Astrocyte of the hippocampus (primary cell): Measurements from ENCODE around the gene MYO5B.
A peak's percentile ranks its signal among the peaks of the same experiment; 100 is the strongest.
"Not testable (repeated sequence)": the region's sequence is repeated elsewhere in the genome, so short reads cannot be mapped to it uniquely, and the experiment has no call there.

Experiments
- DNase-seq: peaks from one replicate; pipeline ENCODE4 v3.0.0; 2011; ENCODE audit warnings: low read depth, low spot score

MYO5B gene

GRCh38 chr18:49889552-49889951, 305.4 kb downstream of the MYO5B start:
- not testable (repeated sequence) for DNase-seq

- DNase-seq = no peak
Observed at GRCh38 chr18:49886891-49887764, 307.8 kb downstream of the MYO5B start.

- peak; percentile 72 for DNase-seq
Observed at GRCh38 chr18:49884959-49885358, 310.0 kb downstream of the MYO5B start.

- no peak for DNase-seq
Observed at GRCh38 chr18:49884465-49884864, 310.5 kb downstream of the MYO5B start.

- DNase-seq = no peak
Observed at GRCh38 chr18:49880661-49881060, 314.3 kb downstream of the MYO5B start.

GRCh38 chr18:49879271-49879580, 315.7 kb downstream of the MYO5B start:
- no peak for DNase-seq

GRCh38 chr18:49878567-49879270, 316.2 kb downstream of the MYO5B start:
- DNase-seq = no peak

- DNase-seq = no peak
Observed at GRCh38 chr18:49878015-49878414, 316.9 kb downstream of the MYO5B start.

- no peak for DNase-seq
Observed at GRCh38 chr18:49876536-49876935, 318.4 kb downstream of the MYO5B start.

- no peak for DNase-seq
Observed at GRCh38 chr18:49875783-49876182, 319.2 kb downstream of the MYO5B start.

- no peak for DNase-seq
Observed at GRCh38 chr18:49875155-49875554, 319.8 kb downstream of the MYO5B start.

GRCh38 chr18:49874238-49874637, 320.7 kb downstream of the MYO5B start:
- DNase-seq = no peak

GRCh38 chr18:49869354-49869753, 325.6 kb downstream of the MYO5B start:
- DNase-seq = no peak

- DNase-seq = no peak
Observed at GRCh38 chr18:49866680-49867079, 328.3 kb downstream of the MYO5B start.

- no peak for DNase-seq
Observed at GRCh38 chr18:49865401-49865800, 329.5 kb downstream of the MYO5B start.

- peak; percentile 43 for DNase-seq
Observed at GRCh38 chr18:49863769-49864621, 331.0 kb downstream of the MYO5B start.

GRCh38 chr18:49862656-49863385, 332.1 kb downstream of the MYO5B start:
- DNase-seq = no peak

- peak; percentile 27 for DNase-seq
Observed at GRCh38 chr18:49861659-49862058, 333.3 kb downstream of the MYO5B start.

- DNase-seq = no peak
Observed at GRCh38 chr18:49859725-49860124, 335.2 kb downstream of the MYO5B start.

GRCh38 chr18:49859021-49859359, 336.0 kb downstream of the MYO5B start:
- DNase-seq = no peak

- peak; percentile 87 for DNase-seq
Observed at GRCh38 chr18:49858309-49859020, 336.5 kb downstream of the MYO5B start.
